GM20431 (cell line): ENCODE results near the gene FAM237A.

Experiments
- in situ Hi-C: fragments of 300-500 bp; cut with MseI, MboI; formaldehyde crosslinking; loops from one replicate; pipeline ENCODE4 v1.15.0; 2020; ENCODE audit warnings: low sequenced_read_pairs; ENCODE audit not compliant: unreplicated experiment

The FAM237A gene

GRCh38 chr2:206642075-206643025 is at the start of gene FAM237A:
TSS of gene FAM237A (plus strand) at chr2:206642487. CDS start at chr2:206644237, 1,750 bp downstream.
- in situ Hi-C loops: no loop called here

GRCh38 chr2:206597717-206598218 is 44.5 kb upstream of the FAM237A start:
- in situ Hi-C loops: no loop called here

GRCh38 chr2:206603243-206603642 is 39.0 kb upstream of the FAM237A start:
- in situ Hi-C loops: no loop called here

- in situ Hi-C loops: no loop called here
Measured at GRCh38 chr2:206610451-206610850, 31.8 kb upstream of the FAM237A start.

- in situ Hi-C loops: no loop called here
Measured at GRCh38 chr2:206611191-206611590, 31.1 kb upstream of the FAM237A start.

- in situ Hi-C loops: no loop called here
Measured at GRCh38 chr2:206611736-206612135, 30.6 kb upstream of the FAM237A start.

GRCh38 chr2:206614811-206615210 is 27.5 kb upstream of the FAM237A start:
- in situ Hi-C loops: no loop called here

GRCh38 chr2:206615417-206616089 is 26.7 kb upstream of the FAM237A start:
- in situ Hi-C loops: no loop called here

- in situ Hi-C loops: no loop called here
Measured at GRCh38 chr2:206616151-206616550, 26.1 kb upstream of the FAM237A start.

GRCh38 chr2:206619011-206619410 is 23.3 kb upstream of the FAM237A start:
- in situ Hi-C loops: no loop called here

- in situ Hi-C loops: no loop called here
Measured at GRCh38 chr2:206626108-206626507, 16.2 kb upstream of the FAM237A start.

GRCh38 chr2:206627632-206628031 is 14.7 kb upstream of the FAM237A start:
- in situ Hi-C loops: no loop called here

GRCh38 chr2:206631340-206631739 is 10.9 kb upstream of the FAM237A start:
- in situ Hi-C loops: no loop called here

GRCh38 chr2:206635015-206635414 is 7.3 kb upstream of the FAM237A start:
- in situ Hi-C loops: no loop called here

- in situ Hi-C loops: no loop called here
Measured at GRCh38 chr2:206639636-206640035, 2.7 kb upstream of the FAM237A start.

GRCh38 chr2:206641226-206641625 is 1.1 kb upstream of the FAM237A start:
- in situ Hi-C loops: no loop called here

GRCh38 chr2:206647985-206648384 is 5.7 kb downstream of the FAM237A start:
- in situ Hi-C loops: no loop called here

GRCh38 chr2:206657087-206657486 is 14.8 kb downstream of the FAM237A start:
- in situ Hi-C loops: no loop called here

- in situ Hi-C loops: no loop called here
Measured at GRCh38 chr2:206665251-206665650, 23.0 kb downstream of the FAM237A start.

- in situ Hi-C loops: no loop called here
Measured at GRCh38 chr2:206670531-206671319, 28.4 kb downstream of the FAM237A start.
